HEK293 (cell line): ENCODE data around the gene PP2D1.

Source experiments
- BCL11B ChIP-seq: fragments of 450-650 bp; formaldehyde crosslinking; IDR thresholded peaks from 2 replicates; pipeline ENCODE4 v1.5.1; 2016; ENCODE audit warnings: low read depth, missing biosample characterization, missing genetic modification characterization
- KLF10 ChIP-seq: fragments of 450-650 bp; IDR thresholded peaks from 2 replicates; pipeline ENCODE4 v1.5.1; 2018; ENCODE audit warnings: missing biosample characterization, mild to moderate bottlenecking, missing genetic modification characterization
- KLF16 ChIP-seq: fragments of 450-650 bp; formaldehyde crosslinking; IDR thresholded peaks from 2 replicates; pipeline ENCODE4 v1.5.1; 2017; ENCODE audit warnings: missing biosample characterization, missing genetic modification characterization
- YY1 ChIP-seq: fragments of 450-650 bp; formaldehyde crosslinking; IDR thresholded peaks from 2 replicates; pipeline ENCODE4 v1.5.1; 2018; ENCODE audit warnings: missing biosample characterization, missing genetic modification characterization
- ZNF175 ChIP-seq: fragments of 450-650 bp; formaldehyde crosslinking; IDR thresholded peaks from 2 replicates; pipeline ENCODE4 v1.5.1; 2016; ENCODE audit warnings: missing biosample characterization, missing genetic modification characterization
- ZNF302 ChIP-seq: fragments of 450-650 bp; formaldehyde crosslinking; IDR thresholded peaks from 2 replicates; pipeline ENCODE4 v1.5.1; 2016; ENCODE audit warnings: missing biosample characterization, missing genetic modification characterization, low read depth
- ZNF335 ChIP-seq: fragments of 450-650 bp; formaldehyde crosslinking; conservative IDR thresholded peaks from 2 replicates; pipeline ENCODE4 v1.5.1; 2016; ENCODE audit warnings: missing biosample characterization, missing genetic modification characterization
- ZNF529 ChIP-seq: fragments of 450-650 bp; formaldehyde crosslinking; IDR thresholded peaks from 2 replicates; pipeline ENCODE4 v1.5.1; 2017; ENCODE audit warnings: missing genetic modification characterization, missing biosample characterization; ENCODE audit not compliant: insufficient replicate concordance
- ZNF600 ChIP-seq: fragments of 450-650 bp; formaldehyde crosslinking; IDR thresholded peaks from 2 replicates; pipeline ENCODE4 v1.5.1; 2016; ENCODE audit warnings: missing biosample characterization, missing genetic modification characterization
- ZNF629 ChIP-seq: fragments of 450-650 bp; formaldehyde crosslinking; IDR thresholded peaks from 2 replicates; pipeline ENCODE4 v1.5.1; 2017; ENCODE audit warnings: missing biosample characterization, missing genetic modification characterization
- ZNF747 ChIP-seq: fragments of 450-650 bp; formaldehyde crosslinking; IDR thresholded peaks from 2 replicates; pipeline ENCODE4 v1.5.1; 2016; ENCODE audit warnings: missing biosample characterization, missing genetic modification characterization
- ZNF76 ChIP-seq: fragments of 450-650 bp; formaldehyde crosslinking; IDR thresholded peaks from 2 replicates; pipeline ENCODE4; 2016; ENCODE audit warnings: low read depth, missing biosample characterization, missing genetic modification characterization, borderline replicate concordance
- ZNF837 ChIP-seq: fragments of 450-650 bp; formaldehyde crosslinking; IDR thresholded peaks from 2 replicates; pipeline ENCODE4 v1.5.1; 2016; ENCODE audit warnings: missing biosample characterization, missing genetic modification characterization
- ZNF843 ChIP-seq: fragments of 450-650 bp; formaldehyde crosslinking; IDR thresholded peaks from 2 replicates; pipeline ENCODE4 v1.5.1; 2016; ENCODE audit warnings: missing biosample characterization, missing genetic modification characterization
- ZXDB ChIP-seq: fragments of 450-650 bp; formaldehyde crosslinking; IDR thresholded peaks from 2 replicates; pipeline ENCODE4 v1.5.1; 2016; ENCODE audit warnings: missing biosample characterization, missing genetic modification characterization
- TF ChIP-seq, protein P1 (sequence below): fragments of 450-650 bp; formaldehyde crosslinking; IDR thresholded peaks from 2 replicates; pipeline ENCODE4 v1.5.1; 2016; ENCODE audit warnings: missing biosample characterization, missing genetic modification characterization
- TF ChIP-seq, protein P2 (sequence below): IDR thresholded peaks from 2 replicates; pipeline ENCODE4 v1.6.1; 2011; ENCODE audit warnings: mild to moderate bottlenecking, low read depth, low read length, borderline replicate concordance
- TF ChIP-seq, protein P3 (sequence below): sonication (generic); formaldehyde crosslinking; IDR thresholded peaks from 2 replicates; pipeline ENCODE4 v1.8.1; 2022; ENCODE audit warnings: mild to moderate bottlenecking, moderate library complexity, missing genetic modification reagents
- TF ChIP-seq, protein P4 (sequence below): fragments of 450-650 bp; formaldehyde crosslinking; IDR thresholded peaks from 2 replicates; pipeline ENCODE4; 2016; ENCODE audit warnings: missing biosample characterization, missing genetic modification characterization
- TF ChIP-seq, protein P5 (sequence below): fragments of 450-650 bp; formaldehyde crosslinking; IDR thresholded peaks from 2 replicates; pipeline ENCODE4 v1.5.1; 2016; ENCODE audit warnings: missing biosample characterization, missing genetic modification characterization
- TF ChIP-seq, protein P6 (sequence below): fragments of 450-650 bp; formaldehyde crosslinking; IDR thresholded peaks from 2 replicates; pipeline ENCODE4 v1.5.1; 2016; ENCODE audit warnings: missing biosample characterization, missing genetic modification characterization, low read depth
- TF ChIP-seq, protein P7 (sequence below): fragments of 450-650 bp; formaldehyde crosslinking; IDR thresholded peaks from 2 replicates; pipeline ENCODE4 v1.5.1; 2016; ENCODE audit warnings: missing biosample characterization, missing genetic modification characterization, borderline replicate concordance

PP2D1 gene

DNA sequence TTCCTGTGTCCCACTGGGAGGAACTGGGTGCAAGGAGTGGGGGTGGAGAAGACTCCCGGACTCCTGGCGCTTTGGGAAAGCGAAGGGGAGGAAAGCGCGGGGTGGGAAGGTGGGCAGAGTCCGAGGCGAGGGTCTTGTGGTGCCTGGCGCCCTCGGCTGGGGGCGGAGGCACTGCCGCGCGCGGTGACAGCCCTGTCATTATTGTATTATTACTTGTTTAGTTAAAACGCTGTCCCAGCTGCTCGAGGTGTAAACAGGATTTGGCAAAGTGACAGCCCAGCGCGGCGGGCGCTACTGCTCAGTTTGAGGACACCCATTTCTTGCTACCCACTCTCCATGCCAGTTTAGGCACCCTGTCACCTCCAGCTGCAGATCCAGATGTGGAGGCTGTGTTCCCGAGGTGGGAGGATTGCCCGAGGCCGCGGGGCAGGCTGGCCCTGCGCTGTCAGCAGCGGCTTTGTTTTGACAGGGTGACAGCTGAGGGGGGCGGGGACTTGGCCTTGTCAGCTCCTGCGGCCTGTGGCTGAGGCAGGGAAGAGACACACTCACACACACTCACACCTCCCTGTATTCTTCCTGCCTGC lies 29.2 kb upstream of the PP2D1 start (continued):
- TF ChIP-seq, protein P1, sequence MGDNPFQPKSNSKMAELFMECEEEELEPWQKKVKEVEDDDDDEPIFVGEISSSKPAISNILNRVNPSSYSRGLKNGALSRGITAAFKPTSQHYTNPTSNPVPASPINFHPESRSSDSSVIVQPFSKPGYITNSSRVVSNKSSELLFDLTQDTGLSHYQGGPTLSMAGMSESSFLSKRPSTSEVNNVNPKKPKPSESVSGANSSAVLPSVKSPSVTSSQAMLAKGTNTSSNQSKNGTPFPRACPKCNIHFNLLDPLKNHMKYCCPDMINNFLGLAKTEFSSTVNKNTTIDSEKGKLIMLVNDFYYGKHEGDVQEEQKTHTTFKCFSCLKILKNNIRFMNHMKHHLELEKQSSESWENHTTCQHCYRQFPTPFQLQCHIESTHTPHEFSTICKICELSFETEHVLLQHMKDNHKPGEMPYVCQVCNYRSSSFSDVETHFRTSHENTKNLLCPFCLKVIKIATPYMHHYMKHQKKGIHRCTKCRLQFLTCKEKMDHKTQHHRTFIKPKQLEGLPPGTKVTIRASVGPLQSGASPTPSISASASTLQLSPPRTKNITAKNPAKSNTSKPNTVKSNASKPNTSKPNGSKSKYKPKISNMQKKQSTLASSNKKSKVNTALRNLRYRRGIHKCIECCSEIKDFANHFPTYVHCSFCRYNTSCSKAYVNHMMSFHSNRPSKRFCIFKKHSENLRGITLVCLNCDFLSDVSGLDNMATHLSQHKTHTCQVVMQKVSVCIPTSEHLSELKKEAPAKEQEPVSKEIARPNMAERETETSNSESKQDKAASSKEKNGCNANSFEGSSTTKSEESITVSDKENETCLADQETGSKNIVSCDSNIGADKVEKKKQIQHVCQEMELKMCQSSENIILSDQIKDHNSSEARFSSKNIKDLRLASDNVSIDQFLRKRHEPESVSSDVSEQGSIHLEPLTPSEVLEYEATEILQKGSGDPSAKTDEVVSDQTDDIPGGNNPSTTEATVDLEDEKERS (tag by site-specific recombination) = no peak
- TF ChIP-seq, protein P2, sequence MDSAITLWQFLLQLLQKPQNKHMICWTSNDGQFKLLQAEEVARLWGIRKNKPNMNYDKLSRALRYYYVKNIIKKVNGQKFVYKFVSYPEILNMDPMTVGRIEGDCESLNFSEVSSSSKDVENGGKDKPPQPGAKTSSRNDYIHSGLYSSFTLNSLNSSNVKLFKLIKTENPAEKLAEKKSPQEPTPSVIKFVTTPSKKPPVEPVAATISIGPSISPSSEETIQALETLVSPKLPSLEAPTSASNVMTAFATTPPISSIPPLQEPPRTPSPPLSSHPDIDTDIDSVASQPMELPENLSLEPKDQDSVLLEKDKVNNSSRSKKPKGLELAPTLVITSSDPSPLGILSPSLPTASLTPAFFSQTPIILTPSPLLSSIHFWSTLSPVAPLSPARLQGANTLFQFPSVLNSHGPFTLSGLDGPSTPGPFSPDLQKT = no peak
- peak; percentile 9 for TF ChIP-seq ZNF335
- TF ChIP-seq, protein P3, sequence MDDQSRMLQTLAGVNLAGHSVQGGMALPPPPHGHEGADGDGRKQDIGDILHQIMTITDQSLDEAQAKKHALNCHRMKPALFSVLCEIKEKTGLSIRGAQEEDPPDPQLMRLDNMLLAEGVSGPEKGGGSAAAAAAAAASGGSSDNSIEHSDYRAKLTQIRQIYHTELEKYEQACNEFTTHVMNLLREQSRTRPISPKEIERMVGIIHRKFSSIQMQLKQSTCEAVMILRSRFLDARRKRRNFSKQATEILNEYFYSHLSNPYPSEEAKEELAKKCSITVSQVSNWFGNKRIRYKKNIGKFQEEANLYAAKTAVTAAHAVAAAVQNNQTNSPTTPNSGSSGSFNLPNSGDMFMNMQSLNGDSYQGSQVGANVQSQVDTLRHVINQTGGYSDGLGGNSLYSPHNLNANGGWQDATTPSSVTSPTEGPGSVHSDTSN (CRISPR knock-in tag) = no peak
- no peak for TF ChIP-seq ZNF175 (tag by site-specific recombination)
- TF ChIP-seq ZNF747 (tag by site-specific recombination) = no peak
- TF ChIP-seq ZNF843 (tag by site-specific recombination) = no peak
- TF ChIP-seq, protein P4, sequence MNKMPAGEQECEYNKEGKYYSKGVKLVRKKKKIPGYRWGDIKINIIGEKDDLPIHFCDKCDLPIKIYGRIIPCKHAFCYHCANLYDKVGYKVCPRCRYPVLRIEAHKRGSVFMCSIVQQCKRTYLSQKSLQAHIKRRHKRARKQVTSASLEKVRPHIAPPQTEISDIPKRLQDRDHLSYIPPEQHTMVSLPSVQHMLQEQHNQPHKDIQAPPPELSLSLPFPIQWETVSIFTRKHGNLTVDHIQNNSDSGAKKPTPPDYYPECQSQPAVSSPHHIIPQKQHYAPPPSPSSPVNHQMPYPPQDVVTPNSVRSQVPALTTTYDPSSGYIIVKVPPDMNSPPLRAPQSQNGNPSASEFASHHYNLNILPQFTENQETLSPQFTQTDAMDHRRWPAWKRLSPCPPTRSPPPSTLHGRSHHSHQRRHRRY = no peak
- TF ChIP-seq ZNF837 = no peak
- TF ChIP-seq, protein P5, sequence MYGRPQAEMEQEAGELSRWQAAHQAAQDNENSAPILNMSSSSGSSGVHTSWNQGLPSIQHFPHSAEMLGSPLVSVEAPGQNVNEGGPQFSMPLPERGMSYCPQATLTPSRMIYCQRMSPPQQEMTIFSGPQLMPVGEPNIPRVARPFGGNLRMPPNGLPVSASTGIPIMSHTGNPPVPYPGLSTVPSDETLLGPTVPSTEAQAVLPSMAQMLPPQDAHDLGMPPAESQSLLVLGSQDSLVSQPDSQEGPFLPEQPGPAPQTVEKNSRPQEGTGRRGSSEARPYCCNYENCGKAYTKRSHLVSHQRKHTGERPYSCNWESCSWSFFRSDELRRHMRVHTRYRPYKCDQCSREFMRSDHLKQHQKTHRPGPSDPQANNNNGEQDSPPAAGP (tag by site-specific recombination) = no peak
- no peak for TF ChIP-seq BCL11B (tag by site-specific recombination)
- peak; percentile 75 for TF ChIP-seq KLF16 (tag by site-specific recombination)
- TF ChIP-seq, protein P6, sequence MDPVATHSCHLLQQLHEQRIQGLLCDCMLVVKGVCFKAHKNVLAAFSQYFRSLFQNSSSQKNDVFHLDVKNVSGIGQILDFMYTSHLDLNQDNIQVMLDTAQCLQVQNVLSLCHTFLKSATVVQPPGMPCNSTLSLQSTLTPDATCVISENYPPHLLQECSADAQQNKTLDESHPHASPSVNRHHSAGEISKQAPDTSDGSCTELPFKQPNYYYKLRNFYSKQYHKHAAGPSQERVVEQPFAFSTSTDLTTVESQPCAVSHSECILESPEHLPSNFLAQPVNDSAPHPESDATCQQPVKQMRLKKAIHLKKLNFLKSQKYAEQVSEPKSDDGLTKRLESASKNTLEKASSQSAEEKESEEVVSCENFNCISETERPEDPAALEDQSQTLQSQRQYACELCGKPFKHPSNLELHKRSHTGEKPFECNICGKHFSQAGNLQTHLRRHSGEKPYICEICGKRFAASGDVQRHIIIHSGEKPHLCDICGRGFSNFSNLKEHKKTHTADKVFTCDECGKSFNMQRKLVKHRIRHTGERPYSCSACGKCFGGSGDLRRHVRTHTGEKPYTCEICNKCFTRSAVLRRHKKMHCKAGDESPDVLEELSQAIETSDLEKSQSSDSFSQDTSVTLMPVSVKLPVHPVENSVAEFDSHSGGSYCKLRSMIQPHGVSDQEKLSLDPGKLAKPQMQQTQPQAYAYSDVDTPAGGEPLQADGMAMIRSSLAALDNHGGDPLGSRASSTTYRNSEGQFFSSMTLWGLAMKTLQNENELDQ = no peak
- no peak for TF ChIP-seq YY1 (tag by site-specific recombination)
- TF ChIP-seq KLF10 (tag by site-specific recombination) = peak; percentile 89
- TF ChIP-seq ZNF600 (tag by site-specific recombination) = peak; percentile 89
- TF ChIP-seq, protein P7, sequence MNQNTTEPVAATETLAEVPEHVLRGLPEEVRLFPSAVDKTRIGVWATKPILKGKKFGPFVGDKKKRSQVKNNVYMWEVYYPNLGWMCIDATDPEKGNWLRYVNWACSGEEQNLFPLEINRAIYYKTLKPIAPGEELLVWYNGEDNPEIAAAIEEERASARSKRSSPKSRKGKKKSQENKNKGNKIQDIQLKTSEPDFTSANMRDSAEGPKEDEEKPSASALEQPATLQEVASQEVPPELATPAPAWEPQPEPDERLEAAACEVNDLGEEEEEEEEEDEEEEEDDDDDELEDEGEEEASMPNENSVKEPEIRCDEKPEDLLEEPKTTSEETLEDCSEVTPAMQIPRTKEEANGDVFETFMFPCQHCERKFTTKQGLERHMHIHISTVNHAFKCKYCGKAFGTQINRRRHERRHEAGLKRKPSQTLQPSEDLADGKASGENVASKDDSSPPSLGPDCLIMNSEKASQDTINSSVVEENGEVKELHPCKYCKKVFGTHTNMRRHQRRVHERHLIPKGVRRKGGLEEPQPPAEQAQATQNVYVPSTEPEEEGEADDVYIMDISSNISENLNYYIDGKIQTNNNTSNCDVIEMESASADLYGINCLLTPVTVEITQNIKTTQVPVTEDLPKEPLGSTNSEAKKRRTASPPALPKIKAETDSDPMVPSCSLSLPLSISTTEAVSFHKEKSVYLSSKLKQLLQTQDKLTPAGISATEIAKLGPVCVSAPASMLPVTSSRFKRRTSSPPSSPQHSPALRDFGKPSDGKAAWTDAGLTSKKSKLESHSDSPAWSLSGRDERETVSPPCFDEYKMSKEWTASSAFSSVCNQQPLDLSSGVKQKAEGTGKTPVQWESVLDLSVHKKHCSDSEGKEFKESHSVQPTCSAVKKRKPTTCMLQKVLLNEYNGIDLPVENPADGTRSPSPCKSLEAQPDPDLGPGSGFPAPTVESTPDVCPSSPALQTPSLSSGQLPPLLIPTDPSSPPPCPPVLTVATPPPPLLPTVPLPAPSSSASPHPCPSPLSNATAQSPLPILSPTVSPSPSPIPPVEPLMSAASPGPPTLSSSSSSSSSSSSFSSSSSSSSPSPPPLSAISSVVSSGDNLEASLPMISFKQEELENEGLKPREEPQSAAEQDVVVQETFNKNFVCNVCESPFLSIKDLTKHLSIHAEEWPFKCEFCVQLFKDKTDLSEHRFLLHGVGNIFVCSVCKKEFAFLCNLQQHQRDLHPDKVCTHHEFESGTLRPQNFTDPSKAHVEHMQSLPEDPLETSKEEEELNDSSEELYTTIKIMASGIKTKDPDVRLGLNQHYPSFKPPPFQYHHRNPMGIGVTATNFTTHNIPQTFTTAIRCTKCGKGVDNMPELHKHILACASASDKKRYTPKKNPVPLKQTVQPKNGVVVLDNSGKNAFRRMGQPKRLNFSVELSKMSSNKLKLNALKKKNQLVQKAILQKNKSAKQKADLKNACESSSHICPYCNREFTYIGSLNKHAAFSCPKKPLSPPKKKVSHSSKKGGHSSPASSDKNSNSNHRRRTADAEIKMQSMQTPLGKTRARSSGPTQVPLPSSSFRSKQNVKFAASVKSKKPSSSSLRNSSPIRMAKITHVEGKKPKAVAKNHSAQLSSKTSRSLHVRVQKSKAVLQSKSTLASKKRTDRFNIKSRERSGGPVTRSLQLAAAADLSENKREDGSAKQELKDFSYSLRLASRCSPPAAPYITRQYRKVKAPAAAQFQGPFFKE (tag by site-specific recombination) = no peak
- peak; percentile 50; the same call in 1 of the 2 replicates for TF ChIP-seq ZNF76 (tag by site-specific recombination)
- TF ChIP-seq ZNF629 (tag by site-specific recombination) = no peak; the same call in 1 of the 2 replicates
- TF ChIP-seq ZNF302 (tag by site-specific recombination) = no peak
- TF ChIP-seq ZNF529 = no peak
- TF ChIP-seq ZXDB (tag by site-specific recombination) = peak; percentile 51
